Mesendoderm (in vitro differentiated cells): ENCODE results near the gene ANTXR1.

ENCODE experiments used
- DNase-seq: peaks from one replicate; pipeline ENCODE4 v3.0.0; 2013
- H2AK5ac ChIP-seq: 2 replicates; pipeline ENCODE4 v1.6.1; 2013; ENCODE audit warnings: low read length, inconsistent platforms
- H2BK120ac ChIP-seq: 2 replicates; pipeline ENCODE4 v1.6.1; 2013; ENCODE audit warnings: low read depth, mild to moderate bottlenecking, low read length, moderate library complexity, mixed read lengths
- H2BK15ac ChIP-seq: replicated peaks from 2 replicates; pipeline ENCODE4 v1.6.1; 2013; ENCODE audit warnings: low read depth, mild to moderate bottlenecking, moderate library complexity
- H2BK5ac ChIP-seq: 2 replicates; pipeline ENCODE4 v1.6.1; 2013; ENCODE audit warnings: low read length, inconsistent platforms
- H3K18ac ChIP-seq: 2 replicates; pipeline ENCODE4 v1.6.1; 2013; ENCODE audit warnings: mild to moderate bottlenecking, low read length, mixed read lengths
- H3K23ac ChIP-seq: one replicate; pipeline ENCODE4 v1.6.1; 2013; ENCODE audit warnings: low read length
- H3K27ac ChIP-seq: 2 replicates; pipeline ENCODE4 v1.5.1; 2013; ENCODE audit warnings: low read depth, mild to moderate bottlenecking, inconsistent platforms, low read length, moderate library complexity
- H3K27me3 ChIP-seq: 2 replicates; pipeline ENCODE4 v1.6.1; 2013; ENCODE audit warnings: low read length, control low read depth, mild to moderate bottlenecking, inconsistent platforms; ENCODE audit not compliant: insufficient read depth, poor library complexity
- H3K36me3 ChIP-seq: 2 replicates; pipeline ENCODE4 v1.6.1; 2013; ENCODE audit warnings: low read length, inconsistent platforms; ENCODE audit not compliant: control insufficient read depth, insufficient read depth
- H3K4ac ChIP-seq: one replicate; pipeline ENCODE4 v1.6.1; 2013; ENCODE audit warnings: low read depth, mild to moderate bottlenecking, low read length, moderate library complexity
- H3K4me1 ChIP-seq: 2 replicates; pipeline ENCODE4 v1.6.1; 2013; ENCODE audit warnings: low read depth, low read length, inconsistent platforms; ENCODE audit not compliant: control insufficient read depth
- H3K4me2 ChIP-seq: 2 replicates; pipeline ENCODE4 v1.6.1; 2013; ENCODE audit warnings: low read length
- H3K4me3 ChIP-seq: 2 replicates; pipeline ENCODE4 v1.5.1; 2013; ENCODE audit warnings: mild to moderate bottlenecking, low read length
- H3K56ac ChIP-seq: one replicate; pipeline ENCODE4 v1.6.1; 2013; ENCODE audit warnings: low read length
- H3K79me1 ChIP-seq: 2 replicates; pipeline ENCODE4 v1.6.1; 2013; ENCODE audit warnings: low read length, inconsistent platforms
- H3K79me2 ChIP-seq: 2 replicates; pipeline ENCODE4 v1.6.1; 2013; ENCODE audit warnings: mild to moderate bottlenecking, low read length; ENCODE audit not compliant: control insufficient read depth, insufficient read depth
- H3K9ac ChIP-seq: 2 replicates; pipeline ENCODE4 v1.6.1; 2013; ENCODE audit warnings: low read length, inconsistent platforms
- H4K5ac ChIP-seq: one replicate; pipeline ENCODE4 v1.6.1; 2013; ENCODE audit warnings: low read length
- H4K8ac ChIP-seq: one replicate; pipeline ENCODE4 v1.6.1; 2013; ENCODE audit warnings: low read depth, mild to moderate bottlenecking, control low read depth, low read length, moderate library complexity
- whole genome bisulfite sequencing: extraction: QIAGEN DNeasy Blood & Tissue Kit; methylation state at CpG from one replicate; pipeline ENCODE4 v1.1.7; 2013; ENCODE audit warnings: low lambda C conversion rate, missing lambda C conversion rate; ENCODE audit not compliant: insufficient coverage; ENCODE audit errors: extremely low coverage; 5-methylcytosine and 5-hydroxymethylcytosine counted together

The ANTXR1 gene

GRCh38 chr2:69067866-69068265, 54.9 kb downstream of the ANTXR1 start:
- Histone ChIP-seq H4K5ac (no peak overlapping the region), H3K9ac (no peak overlapping the region), H3K79me2 (no peaks in the 10 kb centered on the region), H2AK5ac (no peak overlapping the region), H3K56ac (no peak overlapping the region), H3K79me1 (no peaks in the 10 kb centered on the region), H3K18ac (no peak overlapping the region), H3K27ac (no peak overlapping the region), H2BK5ac (no peak overlapping the region), H3K4ac (no peak overlapping the region), H2BK15ac (no peak overlapping the region), H3K27me3 (no peaks in the 10 kb centered on the region), H3K36me3 (no peaks in the 10 kb centered on the region), H4K8ac (no peak overlapping the region), H3K4me3 (no peak overlapping the region), H3K4me1 (no peaks in the 10 kb centered on the region), H3K4me2 (no peak overlapping the region), H3K23ac (no peak overlapping the region), H2BK120ac (no peak overlapping the region)
- DNase-seq: no peak

GRCh38 chr2:69070969-69071368, 58.0 kb downstream of the ANTXR1 start:
- H2BK15ac ChIP-seq: no peak overlapping the region
- no peaks in the 10 kb centered on the region for H3K36me3 ChIP-seq
- no peak overlapping the region for H3K27ac ChIP-seq
- no peak overlapping the region for H2AK5ac ChIP-seq
- no peaks in the 10 kb centered on the region for H3K27me3 ChIP-seq
- no peaks in the 10 kb centered on the region for H3K4me1 ChIP-seq
- no peak overlapping the region for H3K4me3 ChIP-seq
- H3K4ac ChIP-seq: no peak overlapping the region
- no peak overlapping the region for H3K4me2 ChIP-seq
- H4K8ac ChIP-seq: no peak overlapping the region
- H3K79me1 ChIP-seq: no peaks in the 10 kb centered on the region
- no peak overlapping the region for H3K9ac ChIP-seq
- H3K79me2 ChIP-seq: no peaks in the 10 kb centered on the region
- no peak for DNase-seq
- H3K23ac ChIP-seq: no peak overlapping the region
- no peak overlapping the region for H3K18ac ChIP-seq
- H2BK120ac ChIP-seq: no peak overlapping the region
- no CpG with 5 or more reads among the region's 3 CpGs for WGBS
- H3K56ac ChIP-seq: no peak overlapping the region
- no peak overlapping the region for H4K5ac ChIP-seq
- no peak overlapping the region for H2BK5ac ChIP-seq

DNA sequence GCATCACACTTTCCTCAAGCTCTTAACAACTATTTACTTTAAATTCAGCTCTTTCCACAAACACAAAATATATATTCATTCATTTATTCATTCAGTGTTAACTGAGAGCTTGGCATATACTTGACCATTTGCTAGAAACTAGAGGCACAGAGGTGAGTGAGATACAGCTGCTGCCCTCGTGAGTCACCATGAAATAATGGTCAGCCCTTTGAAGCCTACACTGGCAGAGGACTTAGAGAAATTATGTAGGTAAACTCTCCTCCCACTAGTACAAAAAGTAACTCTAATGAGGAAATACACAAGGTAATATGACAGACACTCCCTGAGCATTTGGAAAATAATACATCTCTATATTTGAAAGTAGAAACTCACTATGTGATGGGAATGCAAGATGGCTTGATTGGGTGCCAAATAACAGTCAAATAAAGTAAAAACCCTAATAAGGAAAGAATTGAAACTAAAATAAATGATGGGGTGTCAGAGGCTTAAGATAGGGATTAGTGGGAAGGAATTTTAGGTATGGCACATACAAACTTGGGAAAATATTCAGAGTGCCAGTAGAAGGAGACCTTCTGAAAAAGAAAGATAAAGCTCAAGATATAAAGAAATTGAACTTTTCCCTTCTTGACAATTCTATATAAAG, 61.1 kb downstream of the ANTXR1 start:
- Histone ChIP-seq H2BK120ac (no peak overlapping the region), H3K4me3 (no peak overlapping the region), H3K27ac (no peak overlapping the region), H3K4ac (no peak overlapping the region), H3K4me1 (no peaks in the 10 kb centered on the region), H3K36me3 (no peaks in the 10 kb centered on the region), H2BK5ac (no peak overlapping the region), H3K27me3 (no peaks in the 10 kb centered on the region), H3K79me1 (no peaks in the 10 kb centered on the region), H4K8ac (no peak overlapping the region), H2AK5ac (no peak overlapping the region), H3K79me2 (no peaks in the 10 kb centered on the region), H3K56ac (no peak overlapping the region), H4K5ac (no peak overlapping the region), H2BK15ac (no peak overlapping the region), H3K18ac (no peak overlapping the region), H3K23ac (no peak overlapping the region), H3K4me2 (no peak overlapping the region), H3K9ac (no peak overlapping the region)
- no peak for DNase-seq
- no CpG with 5 or more reads among the region's 1 CpG for WGBS

GRCh38 chr2:69074918-69075317, 61.9 kb downstream of the ANTXR1 start:
- Histone ChIP-seq H3K23ac (no peak overlapping the region), H3K79me1 (no peaks in the 10 kb centered on the region), H3K4me1 (no peaks in the 10 kb centered on the region), H2BK120ac (no peak overlapping the region), H4K5ac (no peak overlapping the region), H2AK5ac (no peak overlapping the region), H4K8ac (no peak overlapping the region), H3K18ac (no peak overlapping the region), H3K79me2 (no peaks in the 10 kb centered on the region), H2BK5ac (no peak overlapping the region), H3K36me3 (no peaks in the 10 kb centered on the region), H3K9ac (no peak overlapping the region), H3K56ac (no peak overlapping the region), H3K27ac (no peak overlapping the region), H3K4me3 (no peak overlapping the region), H3K4me2 (no peak overlapping the region), H3K4ac (no peak overlapping the region), H3K27me3 (no peaks in the 10 kb centered on the region), H2BK15ac (no peak overlapping the region)
- no peak for DNase-seq
- WGBS: no CpG with 5 or more reads among the region's 4 CpGs

GRCh38 chr2:69075486-69075885, 62.5 kb downstream of the ANTXR1 start:
- no CpG with 5 or more reads among the region's 1 CpG for WGBS
- Histone ChIP-seq H3K4me2 (no peak overlapping the region), H3K79me1 (no peaks in the 10 kb centered on the region), H3K4ac (no peak overlapping the region), H4K5ac (no peak overlapping the region), H2BK15ac (no peak overlapping the region), H3K27ac (no peak overlapping the region), H3K23ac (no peak overlapping the region), H4K8ac (no peak overlapping the region), H3K36me3 (no peaks in the 10 kb centered on the region), H3K9ac (no peak overlapping the region), H3K4me1 (no peaks in the 10 kb centered on the region), H3K18ac (no peak overlapping the region), H2BK5ac (no peak overlapping the region), H3K56ac (no peak overlapping the region), H2BK120ac (no peak overlapping the region), H3K27me3 (no peaks in the 10 kb centered on the region), H3K79me2 (no peaks in the 10 kb centered on the region), H3K4me3 (no peak overlapping the region), H2AK5ac (no peak overlapping the region)
- DNase-seq: no peak

GRCh38 chr2:69076601-69077000, 63.6 kb downstream of the ANTXR1 start:
- Histone ChIP-seq H3K27me3 (no peaks in the 10 kb centered on the region), H4K5ac (no peak overlapping the region), H3K23ac (no peak overlapping the region), H4K8ac (no peak overlapping the region), H3K79me1 (no peaks in the 10 kb centered on the region), H3K79me2 (no peaks in the 10 kb centered on the region), H3K27ac (no peak overlapping the region), H2BK15ac (no peak overlapping the region), H2AK5ac (no peak overlapping the region), H3K18ac (no peak overlapping the region), H3K56ac (no peak overlapping the region), H3K36me3 (no peaks in the 10 kb centered on the region), H3K4ac (no peak overlapping the region), H2BK5ac (no peak overlapping the region), H3K4me2 (no peak overlapping the region), H3K4me1 (no peaks in the 10 kb centered on the region), H3K4me3 (no peak overlapping the region), H3K9ac (no peak overlapping the region), H2BK120ac (no peak overlapping the region)
- WGBS: no CpG with 5 or more reads among the region's 2 CpGs
- no peak for DNase-seq
